MM.1S (cell line): Measurements from ENCODE around the gene LDHAL6B.

ENCODE experiments used
- DNase-seq: peaks from one replicate; pipeline ENCODE4 v3.0.0-alpha.2; 2015
- H2AFZ ChIP-seq: fragments of 300-600 bp; sonication (generic); 2 replicates; pipeline ENCODE4 v1.6.0; 2016; ENCODE audit warnings: antibody characterized with exemption, low read length
- H3F3A ChIP-seq: fragments of 300-600 bp; sonication (generic); 2 replicates; pipeline ENCODE4 v1.6.1; 2016; ENCODE audit warnings: mild to moderate bottlenecking, antibody characterized with exemption, low read length, moderate library complexity, mixed read lengths; ENCODE audit not compliant: insufficient read depth
- H3K27ac ChIP-seq: fragments of 300-600 bp; sonication (generic); 2 replicates; pipeline ENCODE4 v1.5.1; 2016; ENCODE audit warnings: mild to moderate bottlenecking, low read length
- H3K27me3 ChIP-seq: fragments of 300-600 bp; sonication (generic); replicated peaks from 2 replicates; pipeline ENCODE4 v1.6.0; 2016; ENCODE audit warnings: low read length; ENCODE audit not compliant: insufficient read depth
- H3K36me3 ChIP-seq: fragments of 300-600 bp; sonication (generic); replicated peaks from 2 replicates; pipeline ENCODE4 v1.6.1; 2016; ENCODE audit warnings: mild to moderate bottlenecking, low read length, mixed read lengths; ENCODE audit not compliant: insufficient read depth
- H3K4me1 ChIP-seq: fragments of 300-600 bp; sonication (generic); 2 replicates; pipeline ENCODE4 v1.6.1; 2016; ENCODE audit warnings: low read length, mixed read lengths
- H3K4me2 ChIP-seq: fragments of 300-600 bp; sonication (generic); 2 replicates; pipeline ENCODE4 v1.6.0; 2016; ENCODE audit warnings: low read depth, low read length
- H3K4me3 ChIP-seq: fragments of 300-600 bp; sonication (generic); 2 replicates; pipeline ENCODE4 v1.5.1; 2016; ENCODE audit warnings: low read length, mixed read lengths
- H3K79me2 ChIP-seq: fragments of 300-600 bp; sonication (generic); 2 replicates; pipeline ENCODE4 v1.6.1; 2016; ENCODE audit warnings: mixed run types, low read length, mixed read lengths
- H3K9ac ChIP-seq: fragments of 300-600 bp; sonication (generic); 2 replicates; pipeline ENCODE4 v1.6.1; 2016; ENCODE audit warnings: low read length, mixed read lengths
- H3K9me2 ChIP-seq: fragments of 300-600 bp; sonication (generic); replicated peaks from 2 replicates; pipeline ENCODE4 v1.6.1; 2016; ENCODE audit warnings: mild to moderate bottlenecking, low read length, mixed read lengths; ENCODE audit not compliant: insufficient read depth
- H3K9me3 ChIP-seq: fragments of 300-600 bp; sonication (generic); replicated peaks from 2 replicates; pipeline ENCODE4 v1.6.1; 2016; ENCODE audit warnings: mild to moderate bottlenecking, low read length, mixed read lengths; ENCODE audit not compliant: insufficient read depth
- H4K20me1 ChIP-seq: fragments of 300-600 bp; sonication (generic); 2 replicates; pipeline ENCODE4 v1.6.1; 2016; ENCODE audit warnings: mild to moderate bottlenecking, low read length, moderate library complexity, mixed read lengths; ENCODE audit not compliant: insufficient read depth
- CTCF ChIP-seq: fragments of 300-600 bp; sonication (generic); IDR thresholded peaks from 2 replicates; pipeline ENCODE4 v1.5.1; 2016; ENCODE audit warnings: antibody characterized with exemption, low read length, mixed read lengths
- EZH2 ChIP-seq: fragments of 300-600 bp; sonication (generic); optimal IDR thresholded peaks from 2 replicates; pipeline ENCODE3; 2017; ENCODE audit warnings: low read depth, mild to moderate bottlenecking, antibody characterized with exemption, low read length, mixed read lengths
- EZH2phosphoT487 ChIP-seq: fragments of 300-600 bp; sonication (generic); IDR thresholded peaks from 2 replicates; pipeline ENCODE4 v1.6.1; 2018; ENCODE audit warnings: antibody characterized with exemption, low read length

LDHAL6B gene

GRCh38 chr15:59168536-59168935, 38.1 kb upstream of the LDHAL6B start:
- Histone ChIP-seq H3K9me2 (no peaks in the 10 kb centered on the region), H3K4me1 (peaks cover 12% of the 10 kb centered on the region), H3K9me3 (no peaks in the 10 kb centered on the region), H3K27ac (no peak overlapping the region), H4K20me1 (no peaks in the 10 kb centered on the region), H3K4me3 (no peak overlapping the region), H3K27me3 (no peaks in the 10 kb centered on the region), H3K9ac (no peak overlapping the region), H2AFZ (no peak overlapping the region), H3K4me2 (no peak overlapping the region), H3K36me3 (no peaks in the 10 kb centered on the region), H3K79me2 (no peaks in the 10 kb centered on the region), H3F3A (peaks cover 3% of the 10 kb centered on the region; the same call in 1 of the 2 replicates)
- no peak for DNase-seq
- TF ChIP-seq CTCF (no peak), EZH2phosphoT487 (no peak)

GRCh38 chr15:59169251-59169708, 37.4 kb upstream of the LDHAL6B start:
- no peak overlapping the region for H3K4me2 ChIP-seq
- no peak for DNase-seq

GRCh38 chr15:59170295-59171066, 36.2 kb upstream of the LDHAL6B start:
- H3K27ac ChIP-seq: no peak overlapping the region
- no peaks in the 10 kb centered on the region for H3K9me3 ChIP-seq
- no peak for DNase-seq
- H3K4me2 ChIP-seq: no peak overlapping the region
- H3K36me3 ChIP-seq: no peaks in the 10 kb centered on the region
- H3K79me2 ChIP-seq: no peaks in the 10 kb centered on the region
- H4K20me1 ChIP-seq: no peaks in the 10 kb centered on the region
- H3K9me2 ChIP-seq: no peaks in the 10 kb centered on the region
- no peak overlapping the region for H3K4me3 ChIP-seq
- no peaks in the 10 kb centered on the region for H3K27me3 ChIP-seq
- no peak overlapping the region for H3K9ac ChIP-seq
- peaks cover 7% of the 10 kb centered on the region for H3K4me1 ChIP-seq
- H2AFZ ChIP-seq: no peak overlapping the region
- H3F3A ChIP-seq: peaks cover 3% of the 10 kb centered on the region; the same call in 1 of the 2 replicates
- TF ChIP-seq EZH2phosphoT487: no peak
- TF ChIP-seq EZH2: no peak
- TF ChIP-seq CTCF: no peak

More at GRCh38 chr15:59169251-59169708, 37.4 kb upstream of the LDHAL6B start:
- Histone ChIP-seq H3K27ac (no peak overlapping the region), H3K9me2 (no peaks in the 10 kb centered on the region), H2AFZ (no peak overlapping the region), H3K9ac (no peak overlapping the region), H3K27me3 (no peaks in the 10 kb centered on the region), H4K20me1 (no peaks in the 10 kb centered on the region), H3F3A (peaks cover 3% of the 10 kb centered on the region; the same call in 1 of the 2 replicates), H3K36me3 (no peaks in the 10 kb centered on the region), H3K79me2 (no peaks in the 10 kb centered on the region), H3K4me1 (peaks cover 12% of the 10 kb centered on the region), H3K9me3 (no peaks in the 10 kb centered on the region), H3K4me3 (no peak overlapping the region)
- TF ChIP-seq CTCF (no peak), EZH2phosphoT487 (no peak), EZH2 (no peak)
